GM19395 (cell line): ENCODE data around the gene SHFL.

ENCODE experiments used
- ATAC-seq: cut with Tn5 transposase; IDR thresholded peaks from one replicate; pipeline ENCODE4 v1.9.1; 2021; ENCODE audit warnings: mild to moderate bottlenecking, moderate library complexity; ENCODE audit not compliant: unreplicated experiment

SHFL gene

GRCh38 chr19:10107817-10108367 lies 21.8 kb downstream of the SHFL start:
- ATAC-seq = no peak

GRCh38 chr19:10109528-10109927 lies 23.4 kb downstream of the SHFL start:
- no peak for ATAC-seq

GRCh38 chr19:10110076-10110971 lies 24.2 kb downstream of the SHFL start:
- no peak for ATAC-seq

GRCh38 chr19:10110972-10111317 lies 24.8 kb downstream of the SHFL start:
- no peak for ATAC-seq

GRCh38 chr19:10111405-10111811 lies 25.3 kb downstream of the SHFL start, which contains the start of gene P2RY11:
P2RY11 (plus strand) TSS chr19:10111693; CDS start chr19:10111722, 29 bp downstream.
- ATAC-seq = no peak

GRCh38 chr19:10112037-10112761 lies 26.1 kb downstream of the SHFL start:
- no peak for ATAC-seq

GRCh38 chr19:10112895-10113591 lies 26.9 kb downstream of the SHFL start:
- no peak for ATAC-seq

- no peak for ATAC-seq
Observed at GRCh38 chr19:10113592-10113963, 27.5 kb downstream of the SHFL start.

- ATAC-seq = no peak
Observed at GRCh38 chr19:10113964-10114650, 28.0 kb downstream of the SHFL start.

GRCh38 chr19:10114651-10115391 lies 28.7 kb downstream of the SHFL start:
- no peak for ATAC-seq

GRCh38 chr19:10115392-10116084 lies 29.4 kb downstream of the SHFL start:
- ATAC-seq = no peak

- ATAC-seq = no peak
Observed at GRCh38 chr19:10116085-10116865, 30.2 kb downstream of the SHFL start.

- ATAC-seq = no peak
Observed at GRCh38 chr19:10116866-10117616, 30.9 kb downstream of the SHFL start.

- no peak for ATAC-seq
Observed at GRCh38 chr19:10118960-10119359, 32.8 kb downstream of the SHFL start.

- no peak for ATAC-seq
Observed at GRCh38 chr19:10120538-10121189, 34.5 kb downstream of the SHFL start.

GRCh38 chr19:10122045-10122444 lies 35.9 kb downstream of the SHFL start:
- ATAC-seq = no peak

- no peak for ATAC-seq
Observed at GRCh38 chr19:10124429-10124828, 38.3 kb downstream of the SHFL start.
